MM.1S (cell line): ENCODE measurements around the gene KSR1.

Experiments used
- DNase-seq: peaks from one replicate; pipeline ENCODE4 v3.0.0-alpha.2; 2015
- H2AFZ ChIP-seq: fragments of 300-600 bp; sonication (generic); 2 replicates; pipeline ENCODE4 v1.6.0; 2016; ENCODE audit warnings: antibody characterized with exemption, low read length
- H3F3A ChIP-seq: fragments of 300-600 bp; sonication (generic); 2 replicates; pipeline ENCODE4 v1.6.1; 2016; ENCODE audit warnings: mild to moderate bottlenecking, antibody characterized with exemption, low read length, moderate library complexity, mixed read lengths; ENCODE audit not compliant: insufficient read depth
- H3K27ac ChIP-seq: fragments of 300-600 bp; sonication (generic); 2 replicates; pipeline ENCODE4 v1.5.1; 2016; ENCODE audit warnings: mild to moderate bottlenecking, low read length
- H3K27me3 ChIP-seq: fragments of 300-600 bp; sonication (generic); replicated peaks from 2 replicates; pipeline ENCODE4 v1.6.0; 2016; ENCODE audit warnings: low read length; ENCODE audit not compliant: insufficient read depth
- H3K36me3 ChIP-seq: fragments of 300-600 bp; sonication (generic); replicated peaks from 2 replicates; pipeline ENCODE4 v1.6.1; 2016; ENCODE audit warnings: mild to moderate bottlenecking, low read length, mixed read lengths; ENCODE audit not compliant: insufficient read depth
- H3K4me1 ChIP-seq: fragments of 300-600 bp; sonication (generic); 2 replicates; pipeline ENCODE4 v1.6.1; 2016; ENCODE audit warnings: low read length, mixed read lengths
- H3K4me2 ChIP-seq: fragments of 300-600 bp; sonication (generic); 2 replicates; pipeline ENCODE4 v1.6.0; 2016; ENCODE audit warnings: low read depth, low read length
- H3K4me3 ChIP-seq: fragments of 300-600 bp; sonication (generic); 2 replicates; pipeline ENCODE4 v1.5.1; 2016; ENCODE audit warnings: low read length, mixed read lengths
- H3K79me2 ChIP-seq: fragments of 300-600 bp; sonication (generic); 2 replicates; pipeline ENCODE4 v1.6.1; 2016; ENCODE audit warnings: mixed run types, low read length, mixed read lengths
- H3K9ac ChIP-seq: fragments of 300-600 bp; sonication (generic); 2 replicates; pipeline ENCODE4 v1.6.1; 2016; ENCODE audit warnings: low read length, mixed read lengths
- H3K9me2 ChIP-seq: fragments of 300-600 bp; sonication (generic); replicated peaks from 2 replicates; pipeline ENCODE4 v1.6.1; 2016; ENCODE audit warnings: mild to moderate bottlenecking, low read length, mixed read lengths; ENCODE audit not compliant: insufficient read depth
- H3K9me3 ChIP-seq: fragments of 300-600 bp; sonication (generic); replicated peaks from 2 replicates; pipeline ENCODE4 v1.6.1; 2016; ENCODE audit warnings: mild to moderate bottlenecking, low read length, mixed read lengths; ENCODE audit not compliant: insufficient read depth
- H4K20me1 ChIP-seq: fragments of 300-600 bp; sonication (generic); 2 replicates; pipeline ENCODE4 v1.6.1; 2016; ENCODE audit warnings: mild to moderate bottlenecking, low read length, moderate library complexity, mixed read lengths; ENCODE audit not compliant: insufficient read depth
- EZH2 ChIP-seq: fragments of 300-600 bp; sonication (generic); optimal IDR thresholded peaks from 2 replicates; pipeline ENCODE3; 2017; ENCODE audit warnings: low read depth, mild to moderate bottlenecking, antibody characterized with exemption, low read length, mixed read lengths
- EZH2phosphoT487 ChIP-seq: fragments of 300-600 bp; sonication (generic); IDR thresholded peaks from 2 replicates; pipeline ENCODE4 v1.6.1; 2018; ENCODE audit warnings: antibody characterized with exemption, low read length
- TF ChIP-seq, protein P1 (sequence below): fragments of 300-600 bp; sonication (generic); IDR thresholded peaks from 2 replicates; pipeline ENCODE4 v1.5.1; 2016; ENCODE audit warnings: antibody characterized with exemption, low read length, mixed read lengths

KSR1 gene

DNA sequence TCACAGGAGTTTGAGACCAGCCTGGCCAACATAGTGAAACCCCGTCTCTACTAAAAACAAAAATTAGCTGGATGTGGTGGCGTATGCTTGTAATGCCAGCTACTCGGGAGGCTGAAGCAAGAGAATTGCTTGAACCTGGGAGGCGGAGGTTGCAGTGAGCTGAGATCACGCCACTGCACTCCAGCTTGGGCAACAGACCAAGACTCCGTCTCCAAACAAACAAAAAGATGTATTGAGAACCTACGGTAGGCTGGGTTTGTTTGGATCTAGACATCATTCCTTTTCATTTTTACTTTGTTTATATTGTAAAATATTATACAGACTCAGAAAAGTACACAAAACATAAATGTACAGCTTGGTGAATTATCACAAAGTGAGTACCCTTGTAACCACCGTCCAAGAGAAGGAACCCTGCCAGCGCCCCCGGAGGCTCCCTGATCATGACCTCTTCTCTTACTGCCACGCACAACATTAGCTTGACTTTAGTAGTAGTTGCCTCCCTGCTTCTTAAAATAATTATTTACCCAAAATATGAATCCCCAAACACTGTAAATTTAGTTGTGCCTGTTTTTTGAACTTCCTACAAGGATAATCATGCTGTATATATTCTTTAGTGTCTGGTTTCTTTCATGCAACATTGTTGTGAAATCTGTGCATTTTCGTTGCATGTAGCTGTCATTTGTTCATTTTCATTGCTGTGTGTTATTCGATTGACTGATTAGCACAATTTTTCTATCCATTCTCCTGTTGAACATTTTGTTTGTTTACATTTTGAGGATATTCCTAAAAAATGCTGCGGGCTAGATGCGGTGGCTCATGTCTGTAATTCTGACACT, 56.5 kb downstream of the KSR1 start:
- Histone ChIP-seq H2AFZ (no peak overlapping the region), H3K79me2 (no peaks in the 10 kb centered on the region), H4K20me1 (no peaks in the 10 kb centered on the region), H3K27me3 (no peaks in the 10 kb centered on the region), H3K9ac (no peak overlapping the region), H3K4me3 (no peak overlapping the region), H3K9me2 (no peaks in the 10 kb centered on the region), H3K27ac (no peak overlapping the region), H3K4me2 (no peak overlapping the region), H3K4me1 (no peaks in the 10 kb centered on the region), H3K9me3 (no peaks in the 10 kb centered on the region), H3F3A (no peaks in the 10 kb centered on the region), H3K36me3 (no peaks in the 10 kb centered on the region)
- TF ChIP-seq EZH2 = no peak
- TF ChIP-seq EZH2phosphoT487 = no peak
- no peak for DNase-seq

DNA sequence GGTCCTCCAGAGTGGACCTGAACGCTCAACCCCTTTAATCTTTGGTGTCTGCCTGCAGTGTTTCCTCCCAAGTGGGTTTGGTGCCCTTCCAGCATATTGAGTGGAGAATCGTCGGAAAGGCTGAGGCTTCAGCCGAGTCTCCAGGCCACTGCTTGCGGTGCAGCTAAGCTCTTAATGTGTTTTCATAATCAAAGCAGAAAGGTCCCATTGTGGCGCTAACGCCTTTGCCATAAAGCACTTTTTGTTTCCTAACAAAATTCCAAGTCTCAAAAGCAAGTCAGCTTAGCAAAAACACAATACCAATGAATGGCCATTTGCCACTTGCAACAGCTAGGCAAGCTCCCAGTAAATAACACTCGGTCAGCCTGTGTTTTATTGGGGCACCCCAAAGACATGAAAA, 57.6 kb downstream of the KSR1 start:
- H3K4me2 ChIP-seq = no peak overlapping the region
- H3K9ac ChIP-seq = no peak overlapping the region

DNA sequence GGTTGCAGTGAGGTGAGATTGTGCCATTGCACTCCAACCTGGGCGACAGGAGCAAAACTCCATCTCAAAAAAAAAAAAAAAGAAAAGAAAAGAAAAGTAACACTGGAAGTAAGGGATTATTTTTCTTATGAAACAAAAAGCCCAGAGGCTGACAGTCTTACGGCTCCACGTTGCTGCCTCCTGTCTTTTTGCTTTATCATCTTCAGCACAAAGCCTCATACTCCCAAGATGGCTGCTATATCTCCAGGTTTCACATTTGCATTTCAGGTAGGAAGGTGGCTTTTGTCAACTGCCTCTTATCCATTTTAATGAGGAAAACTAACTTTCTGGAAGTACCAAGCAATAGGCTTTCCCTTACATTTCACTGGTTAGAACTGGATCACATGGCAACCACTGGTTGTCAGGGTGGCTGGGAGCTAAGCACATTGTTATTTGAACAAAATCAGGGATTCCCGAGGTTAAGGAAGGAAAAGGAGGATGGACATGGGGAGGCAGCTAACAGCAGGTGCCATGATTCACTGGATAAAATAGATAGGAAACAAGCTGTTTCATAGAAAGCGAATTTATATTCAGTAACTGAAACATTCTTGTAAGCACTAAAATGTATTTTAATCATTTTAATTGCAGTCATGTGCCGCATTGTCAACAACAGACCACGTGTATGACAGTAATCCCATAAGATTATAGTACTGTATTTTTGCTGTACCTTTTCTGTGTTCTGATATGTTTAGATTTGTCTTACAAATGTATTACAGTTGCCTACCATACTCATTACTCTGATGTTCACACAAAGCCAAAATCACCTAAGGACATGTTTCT, 58.6 kb downstream of the KSR1 start:
- Histone ChIP-seq H4K20me1 (no peaks in the 10 kb centered on the region), H3K9me3 (no peaks in the 10 kb centered on the region), H2AFZ (no peak overlapping the region), H3F3A (no peaks in the 10 kb centered on the region), H3K27me3 (no peaks in the 10 kb centered on the region), H3K4me2 (no peak overlapping the region), H3K27ac (no peak overlapping the region), H3K9ac (no peak overlapping the region), H3K36me3 (no peaks in the 10 kb centered on the region), H3K4me3 (no peak overlapping the region), H3K9me2 (no peaks in the 10 kb centered on the region), H3K4me1 (no peaks in the 10 kb centered on the region), H3K79me2 (no peaks in the 10 kb centered on the region)
- TF ChIP-seq, protein P1, sequence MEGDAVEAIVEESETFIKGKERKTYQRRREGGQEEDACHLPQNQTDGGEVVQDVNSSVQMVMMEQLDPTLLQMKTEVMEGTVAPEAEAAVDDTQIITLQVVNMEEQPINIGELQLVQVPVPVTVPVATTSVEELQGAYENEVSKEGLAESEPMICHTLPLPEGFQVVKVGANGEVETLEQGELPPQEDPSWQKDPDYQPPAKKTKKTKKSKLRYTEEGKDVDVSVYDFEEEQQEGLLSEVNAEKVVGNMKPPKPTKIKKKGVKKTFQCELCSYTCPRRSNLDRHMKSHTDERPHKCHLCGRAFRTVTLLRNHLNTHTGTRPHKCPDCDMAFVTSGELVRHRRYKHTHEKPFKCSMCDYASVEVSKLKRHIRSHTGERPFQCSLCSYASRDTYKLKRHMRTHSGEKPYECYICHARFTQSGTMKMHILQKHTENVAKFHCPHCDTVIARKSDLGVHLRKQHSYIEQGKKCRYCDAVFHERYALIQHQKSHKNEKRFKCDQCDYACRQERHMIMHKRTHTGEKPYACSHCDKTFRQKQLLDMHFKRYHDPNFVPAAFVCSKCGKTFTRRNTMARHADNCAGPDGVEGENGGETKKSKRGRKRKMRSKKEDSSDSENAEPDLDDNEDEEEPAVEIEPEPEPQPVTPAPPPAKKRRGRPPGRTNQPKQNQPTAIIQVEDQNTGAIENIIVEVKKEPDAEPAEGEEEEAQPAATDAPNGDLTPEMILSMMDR = no peak
- TF ChIP-seq EZH2phosphoT487 (no peak), EZH2 (no peak)
- no peak for DNase-seq

More for the DNA sequence above, 57.6 kb downstream of the KSR1 start:
- no peaks in the 10 kb centered on the region for H3F3A ChIP-seq
- no peak overlapping the region for H2AFZ ChIP-seq
- DNase-seq = no peak
- H3K4me1 ChIP-seq = no peaks in the 10 kb centered on the region
- no peaks in the 10 kb centered on the region for H3K36me3 ChIP-seq
- TF ChIP-seq EZH2phosphoT487 = no peak
- H3K27ac ChIP-seq = no peak overlapping the region
- H4K20me1 ChIP-seq = no peaks in the 10 kb centered on the region
- no peaks in the 10 kb centered on the region for H3K9me2 ChIP-seq
- no peaks in the 10 kb centered on the region for H3K79me2 ChIP-seq
- no peaks in the 10 kb centered on the region for H3K9me3 ChIP-seq
- H3K27me3 ChIP-seq = no peaks in the 10 kb centered on the region
- H3K4me3 ChIP-seq = no peak overlapping the region

DNA sequence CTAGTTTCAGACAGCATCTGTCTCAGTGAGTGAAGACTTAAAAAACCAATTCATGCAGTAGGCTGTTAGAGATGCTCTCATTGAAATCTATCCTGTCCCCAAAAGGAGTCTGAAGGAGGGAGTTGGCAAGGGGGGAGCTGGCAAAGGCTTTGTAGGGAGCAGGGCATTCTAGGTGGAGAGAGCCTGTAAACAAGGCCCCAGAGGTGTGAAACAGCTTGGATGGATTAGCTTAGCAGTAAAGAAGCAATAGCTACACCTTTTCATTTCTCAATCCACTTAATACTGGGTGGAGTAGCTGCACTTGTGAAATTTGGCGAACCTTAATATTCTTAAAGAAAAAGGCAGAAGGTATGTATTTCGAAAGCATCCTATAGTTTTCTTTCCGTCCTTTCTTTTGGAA, 61.8 kb downstream of the KSR1 start:
- Histone ChIP-seq H2AFZ (no peak overlapping the region), H3K4me1 (no peaks in the 10 kb centered on the region), H3K9me2 (no peaks in the 10 kb centered on the region), H3K36me3 (no peaks in the 10 kb centered on the region), H3K27me3 (no peaks in the 10 kb centered on the region), H3K4me2 (no peak overlapping the region), H3K79me2 (no peaks in the 10 kb centered on the region), H3K9me3 (no peaks in the 10 kb centered on the region), H3K4me3 (no peak overlapping the region), H4K20me1 (no peaks in the 10 kb centered on the region), H3K9ac (no peak overlapping the region), H3F3A (no peaks in the 10 kb centered on the region), H3K27ac (no peak overlapping the region)
- no peak for DNase-seq
- no peak for TF ChIP-seq EZH2phosphoT487
- no peak for TF ChIP-seq EZH2
- TF ChIP-seq, protein P1 = no peak
